HG03095 (cell line): ENCODE data around the gene MEF2D.
A peak's percentile ranks its signal among the peaks of the same experiment; 100 is the strongest.

Source experiments
- ATAC-seq: cut with Tn5 transposase; IDR thresholded peaks from one replicate; pipeline ENCODE4 v1.9.1; 2021; ENCODE audit warnings: moderate library complexity; ENCODE audit not compliant: unreplicated experiment

Gene MEF2D

GRCh38 chr1:156489166-156489934, 11.2 kb downstream of the MEF2D start:
- ATAC-seq: no peak

GRCh38 chr1:156488566-156489165, 11.9 kb downstream of the MEF2D start:
- peak; percentile 45 for ATAC-seq

GRCh38 chr1:156487862-156488261, 12.7 kb downstream of the MEF2D start:
- no peak for ATAC-seq

GRCh38 chr1:156486421-156487344, 13.9 kb downstream of the MEF2D start:
- no peak for ATAC-seq

- ATAC-seq: no peak
Observed at GRCh38 chr1:156485984-156486383, 14.6 kb downstream of the MEF2D start.

GRCh38 chr1:156484480-156485058, 16.0 kb downstream of the MEF2D start:
- ATAC-seq: no peak

- ATAC-seq: no peak
Observed at GRCh38 chr1:156483397-156483796, 17.2 kb downstream of the MEF2D start.

- no peak for ATAC-seq
Observed at GRCh38 chr1:156482276-156482675, 18.3 kb downstream of the MEF2D start.

GRCh38 chr1:156481527-156481926, 19.0 kb downstream of the MEF2D start:
- ATAC-seq: no peak

GRCh38 chr1:156480411-156481192, 20.0 kb downstream of the MEF2D start:
- no peak for ATAC-seq

GRCh38 chr1:156480016-156480370, 20.6 kb downstream of the MEF2D start:
- no peak for ATAC-seq

- no peak for ATAC-seq
Observed at GRCh38 chr1:156479093-156480015, 21.2 kb downstream of the MEF2D start.

GRCh38 chr1:156478250-156478627, 22.3 kb downstream of the MEF2D start:
- no peak for ATAC-seq

GRCh38 chr1:156477526-156478249, 22.9 kb downstream of the MEF2D start:
- no peak for ATAC-seq

- ATAC-seq: no peak
Observed at GRCh38 chr1:156476501-156477298, 23.9 kb downstream of the MEF2D start.

- ATAC-seq: no peak
Observed at GRCh38 chr1:156475568-156476500, 24.7 kb downstream of the MEF2D start.

- no peak for ATAC-seq
Observed at GRCh38 chr1:156474966-156475365, 25.6 kb downstream of the MEF2D start.
